ENCODE results near the gene OPCML.

OPCML gene

DNA sequence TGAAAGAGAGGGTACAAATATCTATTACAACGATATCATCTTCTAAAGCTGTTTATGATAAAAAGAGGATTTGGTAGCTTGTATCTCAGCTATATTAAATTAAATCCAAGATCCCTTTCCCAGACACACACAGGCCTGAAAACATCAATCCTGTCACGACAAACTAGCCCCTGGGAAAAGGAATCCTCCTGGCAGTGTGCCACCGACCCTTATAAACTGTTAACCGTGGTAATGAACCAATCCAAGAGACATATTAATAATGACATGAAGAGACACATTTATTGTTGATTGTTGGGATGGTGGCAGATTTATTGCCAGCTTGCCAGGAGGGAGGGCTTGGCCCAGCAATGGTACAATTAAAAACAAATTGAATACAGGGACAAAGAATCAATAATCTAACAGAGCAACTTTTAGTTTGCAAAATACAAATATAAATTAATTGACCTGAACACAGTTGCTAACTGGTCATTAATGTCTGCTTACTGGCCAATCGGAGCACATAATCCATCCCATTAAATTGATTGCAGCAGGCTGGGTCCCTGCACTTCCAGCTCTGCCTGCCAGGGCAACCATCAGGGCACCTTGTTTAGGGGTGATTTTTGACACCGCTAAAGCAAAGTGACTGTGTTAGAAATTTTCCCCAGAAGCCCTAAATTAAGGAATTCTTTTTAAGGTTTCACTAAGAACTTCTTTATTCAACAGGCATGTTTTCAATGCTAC is 887.6 kb downstream of the OPCML start:
- no peak for DNase-seq (ENCODE audit: low read depth in 2 of 2, low spot score in 1 of 2)

DNA sequence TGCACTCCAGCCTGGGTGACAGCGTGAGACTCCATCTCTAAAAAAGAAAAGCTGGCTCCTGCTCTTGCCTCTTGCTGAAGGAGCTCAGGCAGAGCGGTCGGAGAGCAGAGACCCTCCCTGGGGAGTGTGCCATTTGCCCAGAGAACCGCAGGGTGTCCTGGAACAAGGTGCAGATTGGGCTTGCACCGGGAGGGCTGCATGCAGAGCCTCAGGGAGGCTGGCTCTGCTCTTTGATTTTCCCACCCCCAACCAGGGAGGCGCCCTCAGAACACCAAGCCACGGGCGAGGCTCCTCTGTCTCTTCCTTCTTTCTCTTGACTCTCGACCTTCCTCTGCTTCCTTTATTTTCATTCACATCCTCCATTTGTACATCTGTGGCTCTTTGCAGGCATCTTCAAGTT is 889.1 kb downstream of the OPCML start:
- no peak for DNase-seq (ENCODE audit: low read depth in 2 of 2, low spot score in 1 of 2)

DNA sequence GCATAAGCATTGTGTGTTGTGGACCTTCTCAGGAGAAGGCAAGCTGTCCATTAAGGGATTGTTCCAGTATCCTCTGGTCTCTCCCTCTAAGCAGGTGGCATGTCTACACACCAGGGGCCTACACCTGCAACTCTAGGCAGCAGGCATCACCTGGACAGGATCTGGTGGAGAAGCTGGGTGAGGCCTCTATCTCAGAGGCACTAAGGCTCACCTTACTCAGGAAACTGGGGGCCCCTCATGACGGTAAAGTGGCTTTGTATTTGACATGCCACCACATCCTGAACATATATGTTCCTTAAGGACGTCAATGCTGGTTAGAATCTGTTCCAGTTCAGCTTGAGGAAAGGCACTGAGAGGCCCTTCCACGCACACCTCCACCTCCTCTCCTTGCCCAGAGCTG is 891.3 kb downstream of the OPCML start:
- DNase-seq (ENCODE audit: low read depth in 2 of 2, low spot score in 1 of 2) = no peak

GRCh38 chr11:132639986-132640385 is 892.3 kb downstream of the OPCML start:
- no peak for DNase-seq (ENCODE audit: low read depth in 2 of 2, low spot score in 1 of 2)

DNA sequence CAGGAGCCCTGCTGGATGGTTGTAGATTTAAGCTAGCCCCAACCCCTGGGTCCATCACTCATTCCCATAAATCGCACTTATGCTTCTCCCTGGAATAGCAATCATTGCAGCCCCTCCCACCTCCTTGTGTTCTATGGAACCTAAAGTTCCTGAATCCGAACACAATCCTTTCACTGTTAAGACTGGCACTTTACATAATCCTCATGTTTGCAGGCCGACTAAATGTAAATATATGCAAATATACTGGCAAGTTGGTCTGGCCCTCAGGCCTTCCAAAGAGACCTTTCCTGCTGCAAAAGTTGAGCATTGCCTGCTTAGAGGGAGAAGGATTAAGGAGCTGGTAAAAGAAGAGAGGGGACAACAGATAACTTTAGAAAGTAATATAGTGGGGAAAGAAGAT is 892.9 kb downstream of the OPCML start:
- no peak for DNase-seq (ENCODE audit: low read depth in 2 of 2, low spot score in 1 of 2)

DNA sequence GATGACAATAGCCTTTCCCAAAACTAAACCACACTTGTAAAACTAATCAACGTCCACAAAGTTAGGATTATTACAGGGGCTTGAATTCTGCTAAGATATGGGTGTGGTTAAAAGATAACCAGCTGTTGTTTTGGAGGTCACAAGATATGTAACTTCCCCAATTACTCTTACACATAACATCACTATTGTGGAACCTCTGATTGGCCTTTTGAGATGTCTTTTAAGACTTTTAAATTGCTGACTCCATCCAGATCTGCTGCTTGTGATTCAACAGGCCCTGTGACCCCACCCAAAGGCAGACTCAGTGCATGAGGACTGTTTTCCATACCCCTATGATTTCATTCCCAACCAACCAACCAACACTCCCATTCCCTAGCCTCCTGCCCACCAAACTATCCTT is 893.9 kb downstream of the OPCML start:
- no peak for DNase-seq (ENCODE audit: low read depth in 2 of 2, low spot score in 1 of 2)

DNA sequence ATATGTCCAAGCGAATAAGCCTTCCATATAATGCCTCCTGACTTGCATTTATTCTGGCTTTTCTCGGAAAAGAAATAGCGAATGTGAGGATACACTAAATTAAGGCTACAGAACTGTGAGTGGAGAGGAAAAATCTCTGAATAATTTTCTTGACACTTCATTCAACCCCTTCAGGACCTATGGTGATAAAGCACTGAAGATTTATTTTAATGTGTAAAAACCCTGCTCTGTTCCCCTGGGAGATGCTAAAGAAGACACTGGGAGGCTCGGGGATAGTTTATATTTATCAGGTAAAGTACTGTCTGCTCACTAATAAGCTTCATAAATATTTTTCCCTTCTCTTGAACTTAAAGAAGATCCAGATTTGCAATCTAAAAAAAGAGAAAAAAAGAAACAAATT is 895.8 kb downstream of the OPCML start:
- DNase-seq (ENCODE audit: low read depth in 2 of 2, low spot score in 1 of 2) = no peak

DNA sequence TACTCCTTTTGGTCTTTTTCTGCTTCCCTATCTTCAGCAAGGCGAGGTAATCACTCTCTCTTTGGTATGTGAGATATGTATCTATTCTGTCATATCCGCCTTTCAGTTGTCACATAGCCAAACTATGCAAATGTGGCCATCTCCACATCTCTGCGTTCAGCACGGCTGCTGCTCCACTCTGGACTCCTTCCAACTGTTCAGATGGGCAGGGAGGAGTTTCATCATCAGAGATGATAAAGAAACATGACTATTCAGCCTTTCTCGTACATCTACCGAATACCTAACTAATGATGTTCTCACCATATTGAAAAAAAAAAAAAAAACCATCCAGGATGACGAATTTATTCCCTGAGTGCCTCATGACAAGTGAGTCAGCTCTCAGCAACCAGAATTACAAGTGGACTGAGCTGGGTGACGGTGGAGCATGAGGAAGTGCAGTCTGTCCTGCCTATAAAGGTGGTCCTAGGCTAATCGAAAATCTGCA is 899.6 kb downstream of the OPCML start:
- no peak for DNase-seq (ENCODE audit: low read depth in 2 of 2, low spot score in 1 of 2)

- DNase-seq (ENCODE audit: low read depth in 2 of 2, low spot score in 1 of 2) = no peak
Measured at GRCh38 chr11:132631989-132632388, 900.3 kb downstream of the OPCML start.

GRCh38 chr11:132627981-132628380 is 904.3 kb downstream of the OPCML start:
- DNase-seq (ENCODE audit: low read depth in 2 of 2, low spot score in 1 of 2) = no peak

DNA sequence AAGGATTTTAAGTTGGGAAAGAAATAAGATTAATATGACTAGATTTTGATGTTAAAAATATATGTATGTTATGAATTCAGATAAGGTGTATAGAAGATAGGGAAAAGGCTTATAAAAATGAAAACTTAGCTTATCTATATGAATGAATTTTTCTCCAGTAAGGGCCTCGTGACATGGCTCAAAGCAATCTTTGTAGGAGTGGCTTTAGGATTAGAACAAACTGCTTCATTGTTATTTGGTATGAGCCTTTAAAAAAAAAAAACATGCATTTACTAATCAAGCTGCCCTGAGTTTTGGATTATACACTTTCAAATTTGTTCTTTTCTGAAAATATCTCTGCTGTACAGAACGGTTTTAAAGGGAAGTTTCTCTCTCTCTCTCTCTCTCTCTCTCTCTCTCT is 905.9 kb downstream of the OPCML start:
- DNase-seq (ENCODE audit: low read depth in 2 of 2, low spot score in 1 of 2) = no peak

GRCh38 chr11:132623511-132623910 is 908.8 kb downstream of the OPCML start:
- DNase-seq (ENCODE audit: low read depth in 2 of 2, low spot score in 1 of 2) = no peak

GRCh38 chr11:132621976-132622580 is 910.2 kb downstream of the OPCML start:
- no peak for DNase-seq (ENCODE audit: low read depth in 2 of 2, low spot score in 1 of 2)

GRCh38 chr11:132620423-132620822 is 911.9 kb downstream of the OPCML start:
- DNase-seq (ENCODE audit: low read depth in 2 of 2, low spot score in 1 of 2) = no peak

GRCh38 chr11:132610791-132611190 is 921.5 kb downstream of the OPCML start:
- DNase-seq (ENCODE audit: low read depth in 2 of 2, low spot score in 1 of 2) = no peak

DNA sequence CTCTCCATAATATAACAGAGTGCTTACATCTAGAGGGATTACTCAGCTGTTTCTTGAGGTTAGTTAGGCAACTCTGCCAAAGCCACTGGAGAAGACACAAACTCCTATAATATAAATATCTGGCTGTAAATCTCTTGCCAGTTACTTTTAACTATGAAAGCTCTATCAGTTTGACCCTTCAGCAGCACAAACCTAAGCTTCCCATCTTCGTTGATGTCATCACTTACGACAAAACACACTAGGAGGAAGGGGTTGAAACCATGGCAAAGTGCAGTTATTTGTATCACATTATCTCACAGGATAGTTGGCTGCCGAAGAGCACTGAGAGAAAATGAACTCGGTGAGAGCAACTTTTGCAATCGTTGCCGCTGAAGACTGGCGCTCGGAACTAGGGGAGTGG is 922.1 kb downstream of the OPCML start:
- no peak for DNase-seq (ENCODE audit: low read depth in 2 of 2, low spot score in 1 of 2)

DNA sequence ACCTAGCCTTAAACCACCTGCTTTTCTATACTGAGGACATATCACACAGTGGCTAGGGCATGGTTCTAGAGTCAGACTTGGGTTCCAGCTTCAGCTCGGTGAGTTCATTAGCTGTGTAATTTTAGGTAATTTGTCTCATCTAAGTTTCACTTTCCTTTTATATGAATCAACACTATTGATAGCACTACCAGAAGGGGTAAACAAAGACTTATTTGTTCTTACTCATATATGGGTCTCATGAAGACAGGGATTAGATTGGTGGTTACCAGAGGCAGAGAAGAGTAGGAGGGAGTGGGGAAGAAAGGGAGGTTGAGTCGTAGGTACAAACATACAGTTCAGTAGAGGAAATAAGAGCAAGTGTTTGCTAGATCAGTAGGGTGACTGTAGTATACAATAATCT is 924.7 kb downstream of the OPCML start:
- DNase-seq (ENCODE audit: low read depth in 2 of 2, low spot score in 1 of 2) = no peak

- DNase-seq (ENCODE audit: low read depth in 2 of 2, low spot score in 1 of 2) = no peak
Measured at GRCh38 chr11:132605825-132606570, 926.3 kb downstream of the OPCML start.

DNA sequence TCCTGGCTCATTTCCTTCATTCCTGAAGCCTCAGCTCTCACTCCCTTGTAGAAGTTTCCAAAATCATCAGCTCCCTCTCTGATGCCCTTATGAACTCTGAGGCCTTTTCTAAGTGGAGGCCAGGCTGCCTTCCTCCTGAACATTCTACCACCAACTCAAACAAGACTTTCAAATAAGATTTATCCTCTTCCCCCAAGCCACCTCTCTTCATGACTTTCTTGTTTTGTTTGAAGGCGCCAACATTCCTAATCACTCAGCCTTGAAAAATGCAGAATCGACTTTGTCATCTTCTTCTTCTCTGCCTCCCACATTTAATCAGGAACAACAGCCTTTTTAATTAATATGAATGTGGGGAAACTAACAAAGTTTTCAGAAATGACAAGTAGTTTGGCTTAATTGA is 927.9 kb downstream of the OPCML start:
- DNase-seq (ENCODE audit: low read depth in 2 of 2, low spot score in 1 of 2) = no peak

- no peak for DNase-seq (ENCODE audit: low read depth in 2 of 2, low spot score in 1 of 2)
Measured at GRCh38 chr11:132601875-132602274, 930.4 kb downstream of the OPCML start.

DNA sequence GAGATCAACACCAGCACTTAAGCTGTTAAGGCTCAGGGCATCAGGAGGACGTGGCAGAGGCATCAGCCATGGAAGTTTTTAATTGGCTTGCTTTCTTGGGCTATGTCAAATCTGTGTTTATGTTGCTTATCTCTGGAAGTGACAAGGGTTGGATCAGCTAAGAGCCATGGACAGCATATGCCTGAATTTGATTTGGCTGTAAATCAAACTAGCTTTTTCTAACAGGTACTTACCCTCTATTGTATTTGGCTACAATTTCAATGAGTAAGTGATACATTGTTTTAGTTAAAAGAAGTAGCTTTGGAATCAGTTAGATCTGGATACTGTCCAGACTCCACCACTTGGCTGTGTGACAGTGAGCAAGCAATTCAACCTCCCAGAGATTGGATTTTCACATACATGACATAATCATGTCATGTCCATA is 936.6 kb downstream of the OPCML start:
- no peak for DNase-seq (ENCODE audit: low read depth in 2 of 2, low spot score in 1 of 2)

- DNase-seq (ENCODE audit: low read depth in 2 of 2, low spot score in 1 of 2) = no peak
Measured at GRCh38 chr11:132595246-132595645, 937.1 kb downstream of the OPCML start.
